ENCODE results near the gene MYEOV. TPM values are rescaled to one million over a fixed set of nuclear protein-coding genes. Genes with fewer than 3 reads are reported as not detected.

The MYEOV gene
- polyA plus RNA-seq, 3 donors = 0.03 TPM; not detected in 2

DNA sequence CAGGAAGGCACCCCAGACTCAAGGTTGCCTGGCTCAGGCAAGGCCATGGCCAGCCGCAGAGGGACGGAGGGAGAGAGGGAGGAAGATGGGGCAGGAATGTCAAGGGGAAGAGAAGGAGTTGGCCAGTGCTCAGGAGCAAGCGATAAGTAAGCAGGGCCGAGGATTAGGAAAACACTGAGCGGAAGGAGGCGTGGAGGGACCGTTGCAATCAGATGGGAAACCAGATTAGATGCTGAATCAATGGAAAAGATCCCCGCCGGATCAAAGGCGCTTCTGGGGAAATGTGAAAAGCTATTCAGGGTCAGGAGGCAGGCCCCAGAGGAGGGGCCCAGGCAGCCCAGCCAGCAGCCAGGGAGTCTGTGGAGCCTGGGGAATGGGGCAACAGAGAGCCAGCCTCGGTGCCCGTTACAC is 26.6 kb upstream of the MYEOV start:
- no peak overlapping the region for H2AFZ ChIP-seq (ENCODE audit: insufficient read depth, low read depth, low read length, poor library complexity, severe bottlenecking)
- no peak for DNase-seq

DNA sequence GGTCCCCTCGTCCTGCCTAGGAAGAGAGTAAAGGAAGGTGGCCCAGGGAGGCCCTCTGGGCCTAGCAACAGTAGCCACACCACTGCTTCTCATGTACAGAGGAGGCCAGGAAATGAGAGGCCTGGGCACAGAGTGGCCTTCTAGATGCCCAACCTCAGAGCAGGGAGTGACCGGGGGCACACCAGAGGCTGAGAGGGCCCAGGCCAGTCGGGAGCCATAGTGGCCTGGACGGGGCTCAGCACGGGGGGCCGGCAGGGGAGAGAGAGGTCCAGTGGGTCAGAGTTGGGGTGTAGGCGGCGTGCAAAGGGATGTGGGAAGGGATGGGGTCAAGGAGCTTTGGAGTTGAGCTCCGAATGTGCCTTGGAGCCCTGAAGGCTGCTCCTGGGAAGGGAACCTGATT is 25.0 kb upstream of the MYEOV start:
- no peaks in the 10 kb centered on the region for H3K36me3 Mint-ChIP-seq
- intact Hi-C loops (cut with micrococcal nuclease) = no loop called here
- Histone ChIP-seq H3K9ac (ENCODE audit: insufficient read depth, low read length, poor library complexity, severe bottlenecking) (no peak overlapping the region), H3K27ac (ENCODE audit: low read depth in 1 of 2, low read length in 2 of 2) (no peak overlapping the region), H3K27me3 (ENCODE audit: control insufficient read depth in 2 of 2, insufficient read depth in 2 of 2, low read length in 2 of 2) (no peaks in the 10 kb centered on the region), H4K20me1 (ENCODE audit: insufficient read depth, low read length) (no peaks in the 10 kb centered on the region), H3K4me2 (replicated peaks; ENCODE audit: extremely low read depth, low read length, poor library complexity, severe bottlenecking) (no peak overlapping the region), H3K36me3 (replicated peaks in 1 of 2; ENCODE audit: control insufficient read depth in 1 of 2, insufficient read depth in 2 of 2, low read length in 2 of 2) (no peaks in the 10 kb centered on the region), H3K4me3 (replicated peaks in 1 of 3; ENCODE audit: low read depth in 2 of 3, low read length in 3 of 3) (no peak overlapping the region), H3K79me2 (ENCODE audit: insufficient read depth, low read length) (no peaks in the 10 kb centered on the region), H3K9me3 (replicated peaks in 1 of 2; ENCODE audit: control insufficient read depth in 1 of 2, insufficient read depth in 1 of 2, low read length in 2 of 2) (no peaks in the 10 kb centered on the region), H3K4me1 (ENCODE audit: control insufficient read depth in 1 of 2, insufficient read depth in 2 of 2, low read length in 2 of 2) (no peaks in the 10 kb centered on the region), H2AFZ (ENCODE audit: insufficient read depth, low read depth, low read length, poor library complexity, severe bottlenecking) (no peak overlapping the region)
- DNase-seq = no peak
- H3K27me3 Mint-ChIP-seq (ENCODE audit: low read depth in 3 of 3) = peaks cover 5 to 8% (median 8%) of the 10 kb centered on the region in 3 donors
- peak overlapping the region in 1 of 7 donors; percentile 8 for H3K27ac Mint-ChIP-seq
- 97% methylated on average over 8 of the region's 9 CpGs for WGBS (ENCODE audit: insufficient coverage)
- H3K4me1 Mint-ChIP-seq = no peaks in the 10 kb centered on the region
- no peaks in the 10 kb centered on the region for H3K9me3 Mint-ChIP-seq
- H3K4me3 Mint-ChIP-seq = no peak overlapping the region
- TF ChIP-seq, protein P1, sequence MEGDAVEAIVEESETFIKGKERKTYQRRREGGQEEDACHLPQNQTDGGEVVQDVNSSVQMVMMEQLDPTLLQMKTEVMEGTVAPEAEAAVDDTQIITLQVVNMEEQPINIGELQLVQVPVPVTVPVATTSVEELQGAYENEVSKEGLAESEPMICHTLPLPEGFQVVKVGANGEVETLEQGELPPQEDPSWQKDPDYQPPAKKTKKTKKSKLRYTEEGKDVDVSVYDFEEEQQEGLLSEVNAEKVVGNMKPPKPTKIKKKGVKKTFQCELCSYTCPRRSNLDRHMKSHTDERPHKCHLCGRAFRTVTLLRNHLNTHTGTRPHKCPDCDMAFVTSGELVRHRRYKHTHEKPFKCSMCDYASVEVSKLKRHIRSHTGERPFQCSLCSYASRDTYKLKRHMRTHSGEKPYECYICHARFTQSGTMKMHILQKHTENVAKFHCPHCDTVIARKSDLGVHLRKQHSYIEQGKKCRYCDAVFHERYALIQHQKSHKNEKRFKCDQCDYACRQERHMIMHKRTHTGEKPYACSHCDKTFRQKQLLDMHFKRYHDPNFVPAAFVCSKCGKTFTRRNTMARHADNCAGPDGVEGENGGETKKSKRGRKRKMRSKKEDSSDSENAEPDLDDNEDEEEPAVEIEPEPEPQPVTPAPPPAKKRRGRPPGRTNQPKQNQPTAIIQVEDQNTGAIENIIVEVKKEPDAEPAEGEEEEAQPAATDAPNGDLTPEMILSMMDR (IDR thresholded peaks at IDR 0.05) = no peak

More for the DNA sequence above, 26.6 kb upstream of the MYEOV start:
- Histone ChIP-seq H3K79me2 (ENCODE audit: insufficient read depth, low read length) (no peaks in the 10 kb centered on the region), H4K20me1 (ENCODE audit: insufficient read depth, low read length) (no peaks in the 10 kb centered on the region), H3K4me3 (replicated peaks in 1 of 3; ENCODE audit: low read depth in 2 of 3, low read length in 3 of 3) (no peak overlapping the region), H3K9ac (ENCODE audit: insufficient read depth, low read length, poor library complexity, severe bottlenecking) (no peak overlapping the region), H3K4me2 (replicated peaks; ENCODE audit: extremely low read depth, low read length, poor library complexity, severe bottlenecking) (no peak overlapping the region), H3K36me3 (replicated peaks in 1 of 2; ENCODE audit: control insufficient read depth in 1 of 2, insufficient read depth in 2 of 2, low read length in 2 of 2) (no peaks in the 10 kb centered on the region), H3K27me3 (ENCODE audit: control insufficient read depth in 2 of 2, insufficient read depth in 2 of 2, low read length in 2 of 2) (no peaks in the 10 kb centered on the region), H3K27ac (ENCODE audit: low read depth in 1 of 2, low read length in 2 of 2) (no peak overlapping the region), H3K9me3 (replicated peaks in 1 of 2; ENCODE audit: control insufficient read depth in 1 of 2, insufficient read depth in 1 of 2, low read length in 2 of 2) (no peaks in the 10 kb centered on the region), H3K4me1 (ENCODE audit: control insufficient read depth in 1 of 2, insufficient read depth in 2 of 2, low read length in 2 of 2) (no peaks in the 10 kb centered on the region)
- H3K27ac Mint-ChIP-seq = peak overlapping the region in 1 of 7 donors; percentile 65
- intact Hi-C loops (cut with micrococcal nuclease) = no loop called here
- H3K4me3 Mint-ChIP-seq = no peak overlapping the region
- H3K27me3 Mint-ChIP-seq (ENCODE audit: low read depth in 3 of 3) = peaks cover 5 to 11% (median 7%) of the 10 kb centered on the region in 3 donors
- 97% methylated on average over 10 of the region's 12 CpGs for WGBS (ENCODE audit: insufficient coverage)
- no peaks in the 10 kb centered on the region for H3K4me1 Mint-ChIP-seq
- H3K36me3 Mint-ChIP-seq = no peaks in the 10 kb centered on the region
- TF ChIP-seq, protein P1 (IDR thresholded peaks at IDR 0.05) = no peak
- peaks cover 0 to 7% (median 2%) of the 10 kb centered on the region in 7 donors for H3K9me3 Mint-ChIP-seq
